HG02884 (cell line): Measurements from ENCODE around the gene NPLOC4.
"Not testable (repeated sequence)": the region's sequence is repeated elsewhere in the genome, so short reads cannot be mapped to it uniquely, and the experiment has no call there.

Experiments used
- ATAC-seq: cut with Tn5 transposase; IDR thresholded peaks from one replicate; pipeline ENCODE4 v1.9.1; 2021; ENCODE audit warnings: mild to moderate bottlenecking, moderate library complexity; ENCODE audit not compliant: unreplicated experiment

NPLOC4 gene

DNA sequence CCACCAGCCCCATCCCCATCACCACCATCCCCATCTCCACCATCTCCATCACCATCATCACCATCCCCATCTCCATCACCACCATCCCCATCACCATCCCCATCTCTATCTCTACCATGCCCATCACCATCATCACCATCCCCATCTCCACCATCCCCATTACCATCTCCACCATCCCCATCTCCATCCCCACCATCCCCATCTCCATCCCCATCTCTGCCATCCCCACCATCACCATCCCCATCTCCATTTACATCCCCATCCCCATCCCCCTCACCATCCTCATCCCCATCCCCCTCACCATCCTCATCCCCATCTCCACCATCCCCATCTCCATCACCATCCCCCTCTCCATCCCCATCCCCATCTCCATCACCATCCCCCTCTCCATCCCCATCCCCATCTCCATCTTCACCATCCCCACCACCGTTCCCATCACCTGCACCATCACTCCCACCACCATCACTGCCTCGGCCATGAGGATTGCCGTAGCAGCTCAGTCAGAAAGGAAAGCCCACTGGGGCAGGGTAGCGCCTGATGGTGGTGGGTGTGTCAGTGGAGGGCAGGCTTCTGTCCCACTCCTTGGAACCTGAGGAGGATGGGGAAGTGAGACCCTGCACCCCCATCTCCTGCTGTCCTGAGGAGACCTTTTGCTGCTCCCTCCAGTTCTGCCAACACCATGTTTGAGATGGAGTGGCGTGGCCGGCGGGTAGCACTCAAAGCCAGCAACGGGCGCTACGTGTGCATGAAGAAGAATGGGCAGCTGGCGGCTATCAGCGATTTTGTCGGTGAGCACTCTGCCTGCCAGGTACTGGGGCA, 101.2 kb downstream of the NPLOC4 start:
- no peak for ATAC-seq

DNA sequence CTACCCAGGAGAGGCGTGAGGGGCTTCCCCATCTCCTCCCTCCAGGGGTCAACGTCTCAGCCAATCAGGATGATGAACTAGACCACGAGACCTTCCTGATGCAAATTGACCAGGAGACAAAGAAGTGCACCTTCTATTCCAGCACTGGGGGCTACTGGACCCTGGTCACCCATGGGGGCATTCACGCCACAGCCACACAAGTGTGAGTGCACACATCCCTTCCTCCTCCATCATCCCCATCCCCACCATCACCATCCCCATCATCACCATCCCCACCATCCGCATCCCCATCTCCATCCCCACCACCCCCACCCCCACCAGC, 101.9 kb downstream of the NPLOC4 start:
- ATAC-seq: no peak

GRCh38 chr17:81534157-81535006, 102.5 kb downstream of the NPLOC4 start:
- ATAC-seq: no peak

DNA sequence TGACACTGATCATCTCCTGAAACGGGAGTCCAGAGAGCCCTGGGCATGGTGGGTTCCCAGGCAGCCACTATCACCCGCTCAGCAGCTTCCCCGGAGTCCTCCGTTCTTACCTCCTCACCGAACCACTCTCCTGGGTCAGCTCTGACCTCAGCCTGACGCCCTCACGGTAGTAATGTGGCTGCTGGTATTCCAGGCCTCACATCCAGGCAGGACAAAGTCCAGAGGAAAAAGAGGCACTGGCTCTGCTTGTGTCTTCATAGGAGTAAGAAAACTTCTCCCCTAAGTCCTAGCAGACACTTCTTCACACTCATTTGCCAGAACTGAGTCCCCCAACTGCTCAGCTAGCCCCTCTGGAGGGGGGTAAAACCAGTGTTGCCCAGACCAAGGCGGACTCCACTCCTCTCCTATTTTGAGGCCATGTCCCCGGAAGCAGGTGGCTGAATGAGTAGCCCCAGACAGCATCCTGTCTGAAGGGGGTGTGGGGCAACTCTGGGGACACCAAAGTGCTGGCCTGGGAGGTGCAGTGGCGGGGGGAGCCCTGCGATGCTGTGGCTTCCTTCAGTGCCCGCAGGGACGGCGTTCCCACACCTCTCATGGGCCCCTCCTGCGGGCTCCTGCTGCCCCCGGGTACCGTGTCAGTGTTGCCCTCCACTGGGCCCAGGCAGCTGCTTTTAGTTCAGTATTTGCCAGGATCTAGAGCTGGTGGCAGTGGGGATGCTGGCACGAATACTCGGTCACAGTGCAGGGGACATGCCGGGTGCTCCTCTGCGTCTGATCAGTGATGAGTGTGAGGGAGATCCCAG, 103.4 kb downstream of the NPLOC4 start:
- no peak for ATAC-seq

DNA sequence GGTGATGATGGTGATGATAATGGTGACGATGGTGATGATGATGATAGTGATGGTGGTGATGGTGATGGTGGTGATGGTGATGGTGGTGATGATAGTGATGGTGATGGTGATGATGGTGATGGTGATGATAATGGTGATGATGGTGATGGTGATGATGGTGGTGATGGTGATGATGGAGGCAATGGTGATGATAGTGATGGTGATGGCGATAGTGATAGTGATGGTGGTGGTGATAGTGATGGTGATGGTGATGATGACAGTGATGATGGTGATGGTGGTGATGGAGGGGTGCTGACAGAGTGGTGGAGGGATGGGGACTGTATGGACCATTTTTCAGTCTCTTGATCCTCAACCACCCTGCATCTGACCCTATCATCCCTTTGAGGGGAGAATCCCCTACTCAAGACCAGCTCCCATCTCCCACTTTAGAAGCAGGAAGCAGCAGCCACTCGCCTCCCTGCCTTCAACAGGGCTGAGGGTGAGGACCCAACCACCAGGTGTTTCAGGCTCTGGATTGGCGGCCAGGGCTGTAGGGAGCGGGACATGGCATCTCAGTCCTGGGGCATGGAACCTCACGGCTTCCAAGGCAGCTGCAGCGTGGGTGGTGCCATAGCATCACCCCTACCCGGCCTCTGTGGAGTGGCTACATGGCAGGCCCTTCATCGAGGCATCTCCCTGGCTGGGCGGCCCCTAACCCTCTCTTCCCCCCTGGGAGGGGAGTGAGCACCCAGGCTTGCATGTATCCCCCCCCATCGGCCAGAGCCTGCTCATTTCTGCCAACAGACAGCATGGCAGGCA, 104.2 kb downstream of the NPLOC4 start:
- ATAC-seq: no peak

GRCh38 chr17:81531998-81532404, 104.9 kb downstream of the NPLOC4 start:
- ATAC-seq: not testable (repeated sequence)

DNA sequence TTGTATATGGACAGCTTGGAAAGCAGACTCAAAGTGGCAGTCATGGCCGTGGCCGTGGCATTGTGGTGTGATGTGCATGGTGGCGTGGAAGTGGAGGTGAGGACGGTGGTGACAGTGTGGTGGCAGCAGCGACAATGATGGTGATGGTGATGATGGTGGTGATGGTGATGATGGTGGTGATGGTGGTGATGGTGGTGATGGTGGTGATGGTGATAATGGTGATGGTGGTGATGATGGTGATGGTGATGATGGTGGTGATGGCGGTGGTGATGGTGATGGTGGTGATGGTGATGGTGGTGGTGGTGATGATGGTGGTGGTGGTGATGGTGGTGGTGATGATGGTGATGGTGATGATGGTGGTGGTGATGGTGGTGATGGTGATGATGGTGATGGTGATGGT, 105.9 kb downstream of the NPLOC4 start:
- ATAC-seq: not testable (repeated sequence)

DNA sequence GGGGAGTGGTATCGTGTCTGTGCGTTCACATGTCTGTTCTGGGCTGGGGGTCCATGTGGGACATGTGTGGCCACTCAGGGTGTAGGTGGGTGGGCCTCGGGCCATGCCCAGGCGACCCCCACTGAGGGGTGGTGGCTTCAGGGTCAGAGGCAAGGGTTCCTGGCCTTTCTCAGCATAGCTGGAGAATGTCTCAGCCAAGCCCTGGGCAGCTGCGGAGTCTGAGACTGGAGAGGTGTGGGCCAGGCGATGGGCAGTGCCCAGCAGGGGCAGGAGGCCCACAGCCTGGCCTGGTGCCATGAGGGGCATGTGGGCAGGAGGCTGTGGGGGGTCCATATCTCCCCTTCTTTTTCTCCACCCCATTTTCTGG, 107.5 kb downstream of the NPLOC4 start:
- no peak for ATAC-seq

GRCh38 chr17:81528651-81529436, 108.1 kb downstream of the NPLOC4 start:
- no peak for ATAC-seq

- no peak for ATAC-seq
Measured at GRCh38 chr17:81528384-81528650, 108.6 kb downstream of the NPLOC4 start.

DNA sequence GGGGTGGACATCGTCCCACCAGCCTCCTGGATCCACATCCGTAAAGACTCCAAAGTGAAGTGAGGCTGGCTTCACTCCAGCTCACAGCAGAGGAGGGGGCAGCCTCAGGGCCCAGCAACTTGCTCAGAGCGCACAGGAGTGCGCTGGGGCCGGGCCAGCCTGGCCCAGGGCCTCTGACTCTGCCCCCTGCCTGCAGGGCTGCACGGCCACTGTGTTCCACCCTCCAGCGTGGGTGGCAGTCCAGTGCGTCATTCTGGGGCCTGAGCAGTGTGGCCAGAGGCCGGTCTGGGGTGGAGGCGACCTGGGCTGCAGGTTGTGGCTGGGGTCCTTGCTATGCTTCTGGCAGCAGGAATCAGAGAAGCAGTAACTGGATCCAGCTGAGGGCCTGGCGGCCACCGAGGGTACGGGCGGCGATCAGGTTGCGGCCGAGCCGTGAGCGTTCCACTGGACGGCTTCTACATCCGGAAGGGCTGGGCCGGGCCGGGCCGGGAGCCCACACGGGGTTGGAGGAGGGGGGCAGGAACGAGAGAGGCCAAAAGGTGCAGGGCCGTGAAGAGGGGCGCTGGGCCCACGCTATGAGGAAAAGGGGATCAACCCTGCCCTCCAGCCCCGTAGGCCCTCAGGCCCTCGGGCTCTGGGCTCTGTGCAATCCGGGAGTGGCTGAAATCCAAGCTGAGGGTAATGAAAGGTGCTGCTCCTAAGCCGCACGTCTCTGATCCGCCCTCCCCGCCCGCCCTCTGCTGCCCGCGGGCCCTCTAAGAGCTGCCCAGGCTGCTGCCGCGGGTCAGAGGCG, 109.1 kb downstream of the NPLOC4 start, which contains the start of gene FSCN2:
Gene FSCN2 (plus strand): TSS at position 787 of the 793 bp plus-strand sequence. CDS start 155 bp downstream, outside the sequence.
- no peak for ATAC-seq

DNA sequence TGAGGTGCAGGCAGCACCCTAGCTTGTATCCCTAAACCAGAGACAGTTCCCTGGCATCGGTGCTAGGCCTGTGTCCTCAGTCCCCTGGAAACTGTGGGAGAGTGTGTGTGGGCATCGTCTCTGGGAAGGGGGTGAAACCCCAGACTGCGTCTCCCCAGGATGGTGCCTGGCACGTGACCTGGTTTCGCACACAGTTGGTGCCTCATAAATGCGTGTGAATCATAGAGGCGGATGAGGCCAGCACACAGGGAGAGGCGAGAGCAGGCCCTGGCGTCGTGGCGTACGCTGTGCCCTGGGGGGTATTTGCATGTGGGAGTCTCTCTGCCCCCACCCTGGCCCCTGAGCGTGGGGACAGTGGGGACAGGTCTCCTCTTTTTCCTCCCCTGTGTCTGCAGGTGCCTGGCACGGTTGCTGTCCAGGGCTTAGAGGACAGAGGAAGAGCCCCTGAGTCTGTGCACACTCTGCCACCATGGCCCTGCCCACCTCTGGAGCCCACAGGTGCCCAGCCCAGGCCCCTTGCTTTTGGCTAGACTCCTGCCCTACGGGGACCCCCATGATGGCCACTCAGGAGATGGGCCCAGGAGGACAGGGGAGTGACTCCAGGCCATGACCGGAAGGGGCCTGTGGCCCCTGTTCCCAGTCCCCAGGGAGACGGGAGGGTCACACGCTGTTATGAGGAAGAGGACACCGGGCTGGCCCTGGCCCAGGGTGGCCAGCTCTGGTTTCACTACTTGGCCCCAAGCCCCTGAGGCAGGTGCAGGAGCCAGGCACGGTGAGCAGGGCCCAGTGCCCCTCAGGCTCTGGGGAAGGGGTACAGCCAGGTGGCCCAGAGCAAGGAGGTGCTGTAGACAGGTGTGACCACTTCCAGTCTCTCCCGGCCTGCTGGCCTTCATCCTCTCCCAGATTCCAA, 110.0 kb downstream of the NPLOC4 start:
- ATAC-seq: no peak

DNA sequence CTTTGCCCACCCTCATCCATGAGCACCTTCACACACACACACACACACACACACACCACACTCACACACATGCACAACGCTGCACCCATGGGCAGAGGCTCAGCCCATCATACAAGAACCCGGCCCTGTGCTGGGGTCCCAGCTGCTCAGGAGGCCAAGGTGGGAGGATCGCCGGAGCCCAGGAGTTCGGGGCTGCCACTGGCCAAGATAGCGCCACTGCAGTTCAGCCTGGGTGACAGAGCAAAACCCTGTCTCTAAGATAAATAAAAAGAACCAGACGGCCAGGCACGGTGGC, 112.1 kb downstream of the NPLOC4 start:
- ATAC-seq: no peak

DNA sequence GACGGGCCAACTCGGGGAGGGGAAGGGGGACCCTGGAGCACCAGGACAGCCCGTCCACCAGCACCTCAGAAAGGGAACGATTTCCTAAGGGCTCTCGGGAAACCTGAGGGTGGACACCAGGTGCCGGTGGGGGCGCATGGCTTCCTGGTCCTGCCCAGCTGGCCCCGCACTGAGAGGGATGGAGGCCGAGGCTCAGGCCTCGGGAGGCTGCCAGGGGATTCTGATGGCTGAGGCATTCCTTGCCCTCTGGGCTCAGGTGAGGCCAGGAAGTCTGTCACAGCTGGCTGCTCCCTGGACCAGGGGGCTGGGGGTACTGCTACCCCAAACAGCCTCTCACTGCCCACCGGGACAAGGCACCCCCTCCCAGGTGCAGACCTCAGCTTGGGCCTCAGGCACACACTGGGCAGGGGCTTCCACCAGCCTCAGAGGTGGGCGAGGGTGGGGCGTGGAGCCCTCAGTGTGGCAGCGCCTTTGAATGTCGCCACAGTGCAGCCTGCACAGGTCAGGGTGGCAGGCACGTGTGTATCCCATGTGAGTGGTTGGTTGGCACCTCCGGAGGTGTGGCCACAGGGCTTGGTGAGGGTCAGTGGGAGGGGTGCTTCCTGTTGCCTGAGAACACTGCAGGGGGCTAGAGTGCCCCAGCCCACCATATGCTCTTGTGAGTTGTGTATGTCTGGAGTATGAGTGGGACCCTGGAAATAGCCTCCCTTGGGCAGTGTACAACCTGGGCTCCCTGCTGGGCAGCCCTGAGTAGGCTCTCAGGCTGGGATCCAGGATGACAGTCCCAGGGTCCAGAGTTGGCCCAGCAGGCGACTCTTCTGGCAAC, 112.7 kb downstream of the NPLOC4 start:
- no peak for ATAC-seq

DNA sequence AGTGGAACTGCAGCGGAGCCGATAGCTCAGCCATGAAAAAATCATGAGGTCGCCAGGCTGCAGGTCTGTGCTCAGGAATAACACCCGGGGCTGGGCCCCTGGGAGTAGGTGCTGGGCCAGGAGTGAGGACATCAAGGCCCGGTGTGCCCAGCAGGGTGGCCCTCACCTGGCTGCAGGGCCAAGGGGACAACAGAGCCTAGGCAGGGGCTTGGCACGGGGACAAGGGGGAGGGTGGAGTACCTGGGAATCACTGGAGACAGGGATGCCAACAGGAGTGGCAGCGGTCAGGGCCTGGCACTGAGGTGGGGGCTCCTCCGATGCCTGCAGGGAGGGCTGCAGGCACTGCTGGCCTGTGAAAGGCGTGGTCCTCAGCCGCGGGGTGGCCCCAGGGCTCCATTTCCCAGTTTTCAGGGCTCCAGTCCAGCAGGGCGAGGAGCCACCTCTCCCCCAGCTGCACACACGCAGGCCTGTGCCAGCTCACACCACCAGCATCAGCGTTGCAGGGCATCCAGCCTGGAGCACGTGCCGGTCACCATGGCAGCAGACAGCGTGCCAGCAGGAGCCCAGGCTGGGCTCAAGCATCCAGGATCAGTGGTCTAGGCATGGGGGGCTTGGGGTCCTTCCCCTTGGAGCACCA, 113.4 kb downstream of the NPLOC4 start:
- ATAC-seq: no peak

DNA sequence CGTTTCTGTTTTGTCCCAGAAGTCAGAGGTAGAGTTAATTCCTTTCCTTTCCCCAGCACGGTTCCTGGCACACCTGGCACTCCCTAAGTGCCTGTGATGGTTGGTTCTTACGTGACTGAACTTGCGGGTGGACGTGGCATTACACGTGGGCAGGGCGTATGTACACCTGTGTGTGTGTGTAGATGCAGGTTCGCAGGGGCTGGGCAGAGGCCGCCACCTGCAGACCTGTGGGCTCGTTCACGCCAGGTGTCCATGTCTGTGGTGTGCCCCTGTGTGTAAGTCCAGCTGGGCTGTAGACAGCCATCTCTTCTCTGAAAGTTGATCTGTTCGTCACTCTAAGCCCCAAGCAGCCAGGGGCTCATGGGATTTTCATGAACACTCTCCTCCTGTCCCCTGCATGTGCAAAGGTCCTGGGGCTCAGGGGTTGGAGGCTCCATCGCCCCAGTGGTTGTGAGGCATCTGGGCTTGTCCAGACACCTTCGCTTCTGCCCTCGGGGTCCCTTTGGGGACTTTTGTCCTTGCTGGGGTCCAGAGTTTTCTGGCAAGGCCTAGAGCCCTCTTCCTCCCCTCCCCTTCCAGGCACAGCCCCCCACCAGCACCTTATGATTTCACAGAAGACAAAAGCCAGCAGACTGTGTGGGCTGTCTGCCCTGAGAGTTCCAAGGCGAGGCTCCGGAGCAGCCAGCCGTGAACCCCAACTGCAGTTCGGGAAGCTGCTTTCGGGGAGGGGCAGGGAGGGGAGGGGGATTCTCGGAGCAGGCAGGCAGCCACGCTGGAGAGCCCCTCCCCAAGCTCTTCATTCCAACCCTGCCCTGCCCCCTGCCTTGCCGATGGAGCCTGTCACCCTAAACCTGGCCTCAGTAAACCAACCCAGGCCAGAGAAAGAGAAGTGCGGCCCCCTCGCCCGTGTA, 114.2 kb downstream of the NPLOC4 start:
- ATAC-seq: no peak
